Eye (tissue), 1 donor: ENCODE measurements around the gene BICD1.
"Not testable (repeated sequence)": the region's sequence is repeated elsewhere in the genome, so short reads cannot be mapped to it uniquely, and the experiment has no call there.

Experiments
- DNase-seq: peaks from one replicate; pipeline ENCODE4 v3.0.0-alpha.2; 2015

The BICD1 gene

DNA sequence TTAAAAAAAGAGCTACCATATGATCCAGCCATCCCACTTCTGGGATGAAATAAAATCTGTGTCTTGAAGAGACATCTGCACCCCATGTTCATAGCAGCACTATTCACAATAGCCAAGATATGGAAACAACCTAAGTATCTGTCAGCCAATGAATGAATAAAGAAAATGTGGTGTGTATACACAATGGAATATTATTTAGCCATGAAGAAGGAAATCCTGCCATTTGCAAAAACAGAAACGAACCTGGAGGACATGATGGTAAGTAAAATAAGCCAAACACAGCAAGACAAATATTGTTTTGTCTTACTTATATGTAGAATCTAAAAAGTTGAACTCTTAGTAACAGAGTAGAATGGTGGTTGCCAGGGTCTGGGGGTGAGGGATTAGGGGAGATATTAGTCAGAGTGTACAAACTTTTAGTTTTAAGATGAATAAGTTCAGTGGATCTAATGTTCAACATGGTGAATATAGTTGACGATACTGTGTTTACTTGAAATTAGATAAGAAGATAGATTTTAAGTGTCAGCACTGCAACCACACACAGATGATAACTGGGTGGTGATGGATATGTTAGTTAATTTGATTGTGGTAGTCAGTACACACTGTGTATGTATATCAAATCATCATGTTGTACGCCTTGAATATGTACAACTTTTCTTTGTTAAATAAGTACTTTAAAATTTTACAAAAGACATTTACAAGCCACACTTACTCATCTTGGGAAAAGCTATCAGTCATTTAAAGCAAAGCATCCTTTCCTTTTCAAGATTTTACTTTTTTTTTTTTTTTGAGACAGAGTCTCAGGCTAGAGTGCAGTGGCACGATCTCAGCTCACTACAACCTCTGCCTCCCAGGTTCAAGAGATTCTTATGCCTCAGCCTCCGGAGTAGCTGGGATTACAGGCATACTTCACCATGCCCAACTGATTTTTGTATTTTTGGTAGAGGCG is 89.9 kb downstream of the BICD1 start:
- no peak for DNase-seq

GRCh38 chr12:32197421-32197820 is 90.8 kb downstream of the BICD1 start:
- DNase-seq, result no peak

DNA sequence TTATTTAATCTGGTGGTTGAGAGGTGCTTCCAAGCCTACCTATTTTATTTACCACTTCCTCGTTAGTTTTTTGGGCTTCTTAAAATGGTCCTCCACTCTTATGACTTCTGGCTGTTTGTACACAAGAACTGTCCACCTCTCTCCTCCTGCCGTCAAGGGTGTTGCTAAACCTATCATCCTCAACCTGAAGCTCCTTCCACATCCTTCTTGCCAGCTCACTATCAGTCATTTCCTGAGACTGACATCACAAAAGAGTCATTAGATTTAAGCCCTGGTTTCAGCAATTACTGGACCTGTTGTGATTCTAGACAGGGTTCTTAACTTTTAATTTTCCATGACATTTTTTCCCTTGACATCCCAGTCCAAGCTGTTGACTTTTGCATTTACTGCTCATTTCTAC is 91.9 kb downstream of the BICD1 start:
- no peak for DNase-seq

GRCh38 chr12:32201096-32201495 is 94.4 kb downstream of the BICD1 start:
- no peak for DNase-seq

- no peak for DNase-seq
Measured at GRCh38 chr12:32201976-32202375, 95.3 kb downstream of the BICD1 start.

GRCh38 chr12:32205731-32206130 is 99.1 kb downstream of the BICD1 start:
- DNase-seq, result no peak

DNA sequence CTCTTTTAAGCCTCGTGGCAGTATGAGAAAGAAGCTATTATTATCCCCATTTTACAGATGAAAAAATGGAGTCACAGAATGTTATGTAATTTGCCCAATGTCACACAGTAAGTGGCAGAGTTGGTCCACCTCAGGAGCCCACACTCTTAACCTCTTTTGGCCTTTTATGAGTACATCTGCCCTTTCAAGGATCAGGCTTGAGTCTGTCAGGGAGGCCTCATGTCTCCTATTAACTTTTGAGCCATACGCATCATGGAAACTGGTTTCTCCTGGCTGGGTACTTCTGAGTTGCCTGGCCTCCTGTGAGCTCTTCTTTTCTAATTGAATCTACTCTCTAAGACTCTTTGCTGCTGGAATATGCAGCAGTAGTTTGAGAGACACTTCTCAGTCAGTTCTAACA is 101.7 kb downstream of the BICD1 start:
- DNase-seq, result no peak

- DNase-seq, result no peak
Measured at GRCh38 chr12:32211066-32211899, 104.6 kb downstream of the BICD1 start.

GRCh38 chr12:32211900-32212156 is 105.2 kb downstream of the BICD1 start:
- no peak for DNase-seq

- no peak for DNase-seq
Measured at GRCh38 chr12:32214723-32215122, 108.1 kb downstream of the BICD1 start.

- no peak for DNase-seq
Measured at GRCh38 chr12:32217354-32218310, 111.0 kb downstream of the BICD1 start.

- DNase-seq, result no peak
Measured at GRCh38 chr12:32223941-32224340, 117.3 kb downstream of the BICD1 start.

DNA sequence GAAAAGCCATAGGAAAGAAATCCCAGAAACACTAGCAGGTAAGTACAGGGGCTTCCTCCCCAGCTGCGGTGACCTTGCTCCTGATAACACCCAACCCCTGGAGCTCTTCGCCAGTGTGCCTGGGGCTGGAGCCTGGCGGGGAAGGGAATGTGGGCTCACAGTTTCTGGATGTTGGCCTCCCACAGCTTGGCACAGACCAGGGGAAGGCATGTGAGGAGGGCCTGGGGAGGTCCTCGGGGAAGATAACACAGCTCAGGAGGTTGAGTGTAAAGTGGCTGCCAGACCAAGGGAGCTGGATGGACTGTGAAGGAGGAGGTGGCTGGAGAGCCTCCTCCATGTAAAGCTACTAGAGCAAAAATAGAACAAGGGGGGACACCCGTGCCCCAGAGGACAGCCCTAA is 120.1 kb downstream of the BICD1 start:
- DNase-seq, result no peak

GRCh38 chr12:32229971-32230612 is 123.4 kb downstream of the BICD1 start:
- no peak for DNase-seq

GRCh38 chr12:32230613-32230993 is 124.0 kb downstream of the BICD1 start:
- peak; percentile 68 for DNase-seq

- not testable (repeated sequence) for DNase-seq
Measured at GRCh38 chr12:32231361-32231760, 124.7 kb downstream of the BICD1 start.

GRCh38 chr12:32233568-32233967 is 126.9 kb downstream of the BICD1 start:
- DNase-seq, result no peak

GRCh38 chr12:32235251-32235650 is 128.6 kb downstream of the BICD1 start:
- DNase-seq, result no peak

DNA sequence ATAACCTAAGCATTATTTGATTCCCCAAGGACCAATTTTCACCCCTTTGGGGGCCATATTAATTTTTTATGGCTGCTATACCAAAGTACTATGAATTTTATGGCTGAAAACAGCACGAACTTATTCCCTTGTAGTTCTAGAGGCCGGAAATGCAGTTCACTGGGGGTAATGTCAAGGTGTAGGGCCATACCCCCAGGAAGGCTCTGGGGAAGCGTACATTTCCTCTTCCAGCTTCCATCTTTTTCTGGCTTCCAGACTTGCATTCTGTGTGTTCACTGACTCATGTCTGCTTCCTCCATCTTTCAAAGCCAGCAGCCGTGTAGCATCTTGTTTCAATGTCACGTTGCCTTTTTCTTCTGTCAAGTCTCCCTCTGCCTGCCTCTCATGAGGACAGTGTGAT is 133.5 kb downstream of the BICD1 start:
- no peak for DNase-seq

DNA sequence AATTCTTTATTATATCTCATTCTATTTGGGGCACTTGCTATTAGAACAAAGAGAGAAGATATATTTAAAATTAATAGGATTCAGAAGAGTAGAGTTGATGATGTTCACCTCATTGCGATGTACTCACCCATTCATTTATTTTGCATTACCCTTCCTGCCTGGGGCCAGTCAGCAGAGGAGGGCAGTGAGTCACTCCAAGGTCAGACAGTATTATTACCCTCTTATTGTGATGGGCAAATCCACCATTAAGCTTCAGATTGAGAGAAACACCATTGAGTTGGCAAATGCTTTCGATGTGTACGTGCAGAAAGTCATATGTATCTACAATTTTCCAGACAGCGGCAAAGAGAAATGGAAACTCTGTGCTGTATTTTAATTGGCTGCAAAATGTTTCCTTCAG is 134.2 kb downstream of the BICD1 start:
- no peak for DNase-seq

DNA sequence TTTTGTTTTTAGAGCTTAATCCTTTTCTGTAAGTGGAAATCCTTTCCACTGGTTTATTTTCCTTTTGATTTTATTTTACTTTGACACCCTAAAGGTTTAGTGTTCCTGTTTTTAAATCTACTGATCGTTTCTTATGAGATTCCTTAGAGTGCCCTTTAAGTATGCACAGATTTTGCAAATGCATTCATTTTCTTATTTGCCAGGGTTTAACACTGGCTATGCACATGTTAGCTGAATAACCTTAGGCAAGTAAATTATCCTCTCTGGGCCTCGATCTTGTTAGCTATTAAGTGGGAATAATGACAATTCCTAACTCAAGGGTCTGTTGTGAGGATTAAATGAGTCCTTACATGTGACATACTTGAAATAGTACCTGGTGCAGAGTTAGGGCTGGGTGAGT is 136.0 kb downstream of the BICD1 start:
- DNase-seq, result no peak

GRCh38 chr12:32248441-32249140 is 141.9 kb downstream of the BICD1 start:
- DNase-seq, result no peak
